ENCODE results near the gene KCNJ14.

KCNJ14 gene

DNA sequence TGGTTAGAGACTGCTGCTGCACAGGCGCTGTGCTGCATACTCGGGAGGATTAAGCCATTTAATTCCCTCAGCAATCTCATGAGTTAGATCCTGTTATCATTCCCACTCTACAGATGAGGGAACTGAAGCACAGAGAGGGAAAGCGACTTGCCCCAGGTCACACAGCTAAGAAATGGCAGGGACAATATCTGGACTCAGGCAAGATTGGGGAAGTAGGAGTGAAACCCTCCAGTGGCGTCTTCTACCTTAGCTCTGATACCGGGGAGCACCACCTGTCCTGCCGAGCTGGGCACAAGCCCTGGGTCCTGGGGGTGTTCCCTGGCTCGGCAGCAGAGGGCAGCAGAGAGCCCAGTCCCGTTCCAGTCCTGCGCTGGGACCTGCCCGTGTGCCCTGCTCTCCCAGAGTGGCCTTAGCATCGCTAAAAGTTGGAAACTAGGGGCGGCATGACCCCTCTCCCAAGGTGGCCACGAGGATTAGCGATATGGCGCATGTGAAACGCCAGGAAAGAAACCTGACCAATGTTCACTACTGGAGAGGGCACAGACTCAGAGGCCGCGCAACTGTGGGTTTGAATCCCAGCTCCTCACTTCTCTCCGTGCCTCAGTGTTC lies 34.3 kb downstream of the KCNJ14 start:
- DNase-seq, result peak; percentile 80

DNA sequence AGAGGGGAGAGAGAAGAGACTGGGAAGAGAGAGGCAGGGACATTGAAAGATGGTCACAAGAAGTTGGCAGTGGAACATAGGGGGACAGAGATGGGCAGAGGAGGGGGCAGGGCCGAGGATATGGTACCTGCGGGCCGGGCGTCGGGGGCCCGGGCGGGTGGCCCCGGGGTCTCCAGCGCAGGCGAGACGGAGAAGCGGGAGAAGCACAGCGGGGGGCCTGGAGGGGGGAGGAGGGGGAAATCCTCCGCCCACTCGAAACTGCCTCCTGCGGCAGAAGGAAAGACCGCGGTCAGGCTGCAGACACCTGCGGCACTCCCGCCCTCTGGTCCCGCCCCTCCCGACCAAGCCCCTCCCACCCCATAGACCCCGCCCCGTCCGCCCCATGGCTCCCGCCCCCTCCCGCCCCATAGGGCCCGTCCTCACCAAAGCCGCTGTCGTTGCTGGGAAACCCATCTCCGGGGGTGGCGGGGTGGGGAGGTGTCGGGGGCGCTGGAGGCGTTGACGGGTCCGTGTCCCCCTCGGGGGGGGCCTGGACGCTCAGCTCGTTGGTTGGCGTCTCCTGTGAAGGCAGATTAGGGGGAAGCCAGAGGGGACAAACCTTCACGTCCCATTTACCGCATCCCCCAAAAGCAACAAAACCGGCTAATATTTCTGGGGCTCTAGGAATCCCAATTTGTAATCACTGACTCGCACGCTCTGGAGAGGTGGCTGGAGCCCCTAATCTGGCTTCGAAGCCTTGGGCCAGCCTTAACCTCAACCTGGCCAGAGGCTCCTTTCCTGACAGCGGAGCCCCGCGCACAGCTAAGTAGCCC lies 35.8 kb downstream of the KCNJ14 start:
- no peak for DNase-seq

DNA sequence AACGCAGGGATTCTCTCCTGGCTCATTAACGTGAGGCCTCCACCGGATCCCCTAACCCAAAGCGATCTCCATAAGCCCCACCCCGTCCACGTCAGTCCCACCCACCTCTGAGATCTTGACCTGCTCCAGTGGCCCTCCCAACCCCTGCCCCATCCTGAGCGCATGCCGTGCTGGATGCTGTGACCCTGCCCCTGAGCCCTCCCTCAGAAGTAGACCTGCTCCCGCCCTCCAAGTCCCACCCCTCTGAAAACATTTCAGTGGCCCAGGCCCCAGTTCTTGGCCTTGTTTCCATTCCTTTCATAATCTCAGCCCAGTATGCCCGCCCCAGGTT lies 36.4 kb downstream of the KCNJ14 start:
- no peak for DNase-seq

DNA sequence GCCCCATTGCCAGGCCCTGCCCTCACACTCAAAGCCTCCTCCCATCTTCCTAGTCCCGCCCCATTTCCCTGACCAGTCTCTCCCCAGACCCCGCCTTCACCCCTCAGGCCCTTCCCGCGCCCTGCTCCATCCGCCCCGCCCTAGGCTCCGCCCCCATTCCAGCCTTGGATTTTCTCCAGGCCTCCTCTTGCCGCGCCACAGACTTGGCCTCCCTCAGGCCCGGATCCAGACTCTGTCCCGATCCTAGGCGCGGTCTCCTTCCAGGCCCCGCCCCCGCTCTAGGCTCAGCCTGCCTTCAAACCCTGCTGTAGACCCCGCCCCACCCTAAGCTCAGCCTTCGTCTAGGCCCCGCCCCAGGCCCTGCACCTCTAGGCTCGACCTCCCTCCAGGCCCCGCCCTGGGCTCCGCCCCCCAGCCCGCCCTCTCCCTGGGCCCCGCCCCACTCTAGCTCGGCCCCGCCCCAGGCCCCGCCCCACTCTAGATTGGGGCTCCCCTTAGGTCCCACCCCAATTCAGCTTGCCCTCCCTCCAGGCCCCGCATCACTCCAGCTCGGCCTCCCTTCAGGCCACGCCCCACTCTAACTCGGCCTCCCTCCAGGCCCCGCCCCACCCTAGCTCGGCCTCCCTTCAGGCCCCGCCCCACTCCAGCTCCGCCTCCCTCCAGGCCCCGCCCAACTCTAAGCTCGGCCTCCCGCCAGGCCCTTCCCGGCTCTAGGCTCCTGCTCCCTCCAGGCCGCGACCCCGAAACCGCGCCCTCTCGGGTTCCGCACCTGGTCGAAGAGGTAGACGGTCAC lies 37.7 kb downstream of the KCNJ14 start:
- peak; percentile 77 for DNase-seq

DNA sequence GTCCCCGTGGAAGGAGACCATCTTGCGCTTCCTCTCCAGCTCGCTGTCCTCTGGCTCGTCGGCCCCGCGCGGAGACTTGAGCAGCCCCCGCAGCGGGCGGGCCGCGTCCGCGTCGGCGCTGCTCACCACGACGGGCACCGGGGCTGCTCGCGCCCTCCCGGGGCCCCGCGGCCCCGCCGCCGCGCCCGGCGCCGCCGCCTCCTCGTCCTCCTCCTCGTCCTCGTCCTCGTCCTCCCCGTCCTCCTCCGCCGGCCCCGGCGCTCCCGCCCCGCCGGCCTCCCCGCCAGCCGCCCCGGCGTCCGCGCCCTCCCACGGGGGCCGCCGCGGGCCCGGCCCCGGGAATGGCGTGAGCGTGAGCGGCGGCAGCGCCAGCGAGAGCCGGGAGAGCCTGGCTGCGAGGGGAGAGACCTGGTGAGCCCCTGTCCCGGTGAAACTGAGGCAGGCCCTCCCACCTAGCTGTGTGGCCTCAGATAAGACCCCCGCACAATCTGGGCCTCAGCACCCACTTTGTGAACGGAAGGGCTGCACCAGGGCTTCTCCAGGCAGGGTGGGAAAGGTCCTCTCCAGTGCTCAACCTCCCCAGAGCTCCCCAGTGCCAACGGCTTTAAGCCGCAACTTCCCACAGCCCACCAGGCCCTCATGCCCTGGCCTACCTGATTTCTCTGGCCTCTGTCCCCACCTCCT lies 38.5 kb downstream of the KCNJ14 start:
- peak; percentile 78 for DNase-seq

DNA sequence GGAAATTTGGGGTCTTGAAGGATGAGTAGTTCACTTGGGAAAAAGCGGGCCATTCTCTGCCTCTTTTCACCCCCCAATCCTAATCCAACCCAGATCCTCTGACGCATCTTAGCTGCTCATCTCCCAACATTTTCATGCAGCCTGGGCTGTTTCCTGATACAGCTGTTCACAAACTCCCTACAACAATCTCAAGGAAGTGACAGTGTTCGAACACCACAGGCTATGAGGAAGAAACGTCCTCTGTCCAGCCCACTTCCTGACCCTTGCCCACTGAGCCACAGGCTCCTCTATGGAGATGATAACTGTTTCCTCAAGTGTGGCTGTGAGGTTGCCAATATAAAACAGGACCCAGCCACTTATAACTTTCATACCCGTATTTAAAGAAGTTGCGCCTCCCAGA lies 40.0 kb downstream of the KCNJ14 start:
- DNase-seq, result no peak

DNA sequence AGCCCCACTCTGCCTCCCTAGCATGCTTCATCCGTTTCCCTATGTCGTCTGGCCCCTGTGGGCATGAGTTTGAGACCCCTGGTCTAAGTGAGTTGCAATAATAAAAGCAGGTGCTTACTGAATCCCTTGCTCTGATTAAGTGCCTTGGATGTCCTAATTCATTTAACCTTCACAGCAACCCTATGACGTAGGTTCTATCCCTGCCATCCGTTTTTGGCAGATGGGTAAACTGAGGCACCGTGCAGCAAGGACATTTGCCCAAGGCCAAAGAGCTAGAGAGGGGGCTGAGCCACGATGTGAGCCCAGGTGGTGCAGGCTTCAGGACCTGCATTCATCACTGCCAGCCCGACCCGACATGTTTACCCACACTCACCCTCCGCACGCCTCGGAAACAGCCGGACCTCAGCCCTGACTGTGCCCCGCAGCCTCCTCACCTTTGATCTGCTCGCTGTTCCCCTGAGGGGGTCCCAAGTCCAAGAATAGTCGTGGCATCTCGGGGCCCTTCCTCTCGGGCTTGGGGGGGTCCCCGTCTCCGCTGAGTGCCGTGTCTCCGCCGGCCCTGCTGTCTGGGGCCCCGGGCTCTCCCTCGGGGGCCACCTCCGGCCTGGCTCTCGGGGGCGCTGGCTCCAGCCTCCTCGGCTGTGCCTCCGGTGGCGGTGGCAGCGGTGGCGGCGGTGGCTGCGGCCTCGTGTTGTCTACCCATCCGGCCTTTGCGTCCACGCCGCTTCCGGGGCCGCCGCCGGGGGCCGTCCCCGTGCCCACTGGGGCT lies 41.8 kb downstream of the KCNJ14 start:
- no peak for DNase-seq

DNA sequence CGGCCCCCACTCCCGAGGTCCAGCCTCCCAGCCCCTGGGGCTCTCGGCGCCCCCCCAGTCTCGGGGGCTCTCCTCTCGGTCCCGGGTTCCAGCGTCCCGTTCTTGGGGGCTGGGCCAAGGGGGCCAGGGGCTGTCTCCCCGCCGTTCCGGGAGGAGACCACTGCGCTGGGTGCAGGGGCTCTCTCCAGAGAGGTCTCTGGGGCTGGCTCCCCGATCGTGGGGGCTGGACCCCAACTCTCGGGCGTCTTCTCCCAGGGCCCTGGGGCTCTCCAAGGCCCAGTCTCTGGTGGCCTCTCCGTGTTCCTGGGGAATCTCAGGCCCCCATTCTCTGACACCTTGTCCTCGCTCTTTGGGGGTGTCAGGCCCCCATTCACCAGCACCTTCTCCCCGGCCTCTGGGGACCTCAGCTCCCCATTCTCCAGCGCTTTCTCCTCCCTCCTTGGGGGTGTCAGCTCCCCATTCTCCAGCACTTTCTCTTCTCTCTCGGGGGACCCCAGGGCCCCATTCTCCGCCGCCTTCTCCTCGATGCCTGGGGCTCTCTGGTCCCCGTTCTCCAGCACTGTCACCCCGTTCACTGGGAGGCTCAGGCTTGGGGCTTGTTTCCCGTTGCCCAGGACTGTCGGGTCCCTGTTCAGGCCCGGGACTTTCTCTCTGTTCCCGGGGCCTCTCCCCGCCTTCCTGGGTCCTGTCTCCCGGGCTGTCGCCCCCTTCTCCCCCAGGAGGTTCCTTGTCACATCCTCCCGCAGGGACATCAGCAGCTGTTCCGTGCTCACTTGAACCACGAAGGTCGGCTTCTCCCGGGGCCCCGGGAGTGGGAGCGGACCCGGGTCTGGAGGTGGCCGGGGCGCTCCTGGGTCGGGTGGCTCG lies 42.6 kb downstream of the KCNJ14 start:
- no peak for DNase-seq

DNA sequence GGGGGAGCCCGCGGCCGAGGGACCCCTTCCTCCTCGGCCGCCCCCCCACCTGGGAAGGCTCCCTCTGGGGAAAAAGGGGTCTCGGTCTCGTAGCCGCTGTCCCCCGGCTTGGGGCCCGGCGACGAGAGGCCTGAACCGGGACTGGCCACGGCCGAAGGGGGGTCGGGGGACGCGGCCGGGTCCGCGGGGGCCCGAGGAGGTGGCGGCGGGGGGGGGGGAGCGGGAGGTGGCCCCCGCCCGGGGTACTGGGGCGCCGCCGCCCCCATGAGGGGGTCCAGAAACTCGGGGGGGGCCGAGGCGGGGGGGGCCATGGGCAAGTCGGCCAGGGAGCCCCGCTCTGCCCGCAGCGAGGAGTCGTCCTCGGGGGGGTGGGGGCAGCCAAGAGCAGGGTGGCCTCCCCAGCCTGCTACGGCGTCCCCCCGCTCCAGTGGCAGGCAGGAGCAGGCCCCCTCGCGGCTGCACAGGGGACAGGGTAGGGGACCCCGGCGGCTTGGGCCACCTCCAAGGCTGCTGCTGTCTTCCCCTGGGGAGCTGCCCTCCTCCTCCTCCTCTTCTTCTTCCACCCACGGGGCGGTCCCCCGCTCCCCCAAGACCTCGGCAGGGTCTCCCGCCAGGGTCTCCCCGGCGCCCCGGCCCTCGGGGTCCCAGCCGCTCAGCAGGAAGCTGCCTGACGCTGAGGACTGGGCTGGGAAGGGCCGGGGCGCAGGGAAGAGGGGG lies 43.4 kb downstream of the KCNJ14 start:
- DNase-seq, result no peak

DNA sequence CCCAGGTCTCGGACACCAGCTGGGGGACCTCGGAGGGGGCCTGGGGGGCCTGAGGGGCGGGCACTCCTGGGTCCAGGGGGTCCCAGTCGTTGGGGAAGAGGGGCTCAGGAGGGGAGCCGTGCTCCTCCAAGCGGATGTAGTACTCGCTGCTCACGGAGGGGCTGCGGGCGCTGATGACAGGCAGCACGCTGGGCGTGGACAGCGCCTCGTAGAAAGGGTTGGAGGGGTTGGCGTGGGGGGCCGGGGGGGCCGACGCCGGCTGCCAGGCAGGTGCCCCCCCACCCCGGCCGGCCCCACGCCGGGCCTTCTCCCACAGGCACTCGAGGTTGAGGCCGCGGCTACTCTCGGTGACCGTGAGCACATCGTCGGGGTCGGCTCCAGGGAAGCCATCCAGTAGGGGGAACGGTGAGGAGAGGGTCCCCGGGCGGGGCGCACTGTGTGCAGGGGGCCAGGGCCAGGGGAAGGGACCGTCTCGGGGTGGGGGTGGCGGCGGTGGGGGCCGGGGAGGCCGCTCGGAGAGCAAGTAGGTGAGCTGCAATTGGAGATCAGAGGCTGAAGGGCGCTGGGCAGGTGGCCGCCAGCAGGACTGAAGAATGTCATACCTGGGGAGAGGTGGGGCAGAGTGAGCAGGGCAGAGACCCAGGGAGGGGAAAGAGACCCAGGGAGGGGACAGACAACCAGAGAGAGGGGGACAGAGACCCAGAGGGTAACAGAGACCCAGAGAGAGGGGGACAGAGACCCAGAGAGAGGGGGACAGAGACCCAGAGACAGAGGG lies 44.1 kb downstream of the KCNJ14 start:
- DNase-seq, result no peak

DNA sequence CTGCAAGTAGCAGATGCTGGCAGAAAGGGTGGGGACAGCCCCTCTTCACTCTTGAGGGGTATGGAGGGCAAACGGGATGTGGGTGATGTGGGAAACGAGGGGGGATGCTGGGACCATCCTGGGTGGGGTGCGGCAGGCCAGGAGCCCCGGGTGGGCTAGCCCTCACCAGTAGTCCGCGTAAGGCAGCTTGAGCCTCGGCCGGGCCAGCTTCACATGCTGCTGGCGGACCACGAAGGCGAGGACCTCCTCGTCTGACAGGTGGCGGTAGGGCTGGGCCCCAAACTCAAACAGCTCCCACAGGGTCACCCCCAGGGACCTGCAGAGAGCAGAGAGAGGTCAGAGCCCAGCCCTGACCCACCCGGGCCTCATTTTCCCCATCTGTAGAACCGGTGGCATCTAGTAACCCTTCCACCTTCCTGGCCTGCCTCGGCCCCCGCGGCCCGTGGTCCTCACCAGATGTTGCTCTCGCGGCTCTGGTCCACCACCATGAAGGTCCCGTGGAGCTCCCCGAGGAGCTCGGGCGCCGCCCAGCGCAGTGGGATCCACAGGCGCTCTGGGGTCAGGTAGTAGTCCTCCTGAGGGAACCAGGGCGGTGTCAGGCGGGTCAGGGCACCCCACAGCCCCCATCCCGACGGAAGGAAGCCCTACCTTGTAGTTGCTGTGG lies 45.6 kb downstream of the KCNJ14 start:
- no peak for DNase-seq

DNA sequence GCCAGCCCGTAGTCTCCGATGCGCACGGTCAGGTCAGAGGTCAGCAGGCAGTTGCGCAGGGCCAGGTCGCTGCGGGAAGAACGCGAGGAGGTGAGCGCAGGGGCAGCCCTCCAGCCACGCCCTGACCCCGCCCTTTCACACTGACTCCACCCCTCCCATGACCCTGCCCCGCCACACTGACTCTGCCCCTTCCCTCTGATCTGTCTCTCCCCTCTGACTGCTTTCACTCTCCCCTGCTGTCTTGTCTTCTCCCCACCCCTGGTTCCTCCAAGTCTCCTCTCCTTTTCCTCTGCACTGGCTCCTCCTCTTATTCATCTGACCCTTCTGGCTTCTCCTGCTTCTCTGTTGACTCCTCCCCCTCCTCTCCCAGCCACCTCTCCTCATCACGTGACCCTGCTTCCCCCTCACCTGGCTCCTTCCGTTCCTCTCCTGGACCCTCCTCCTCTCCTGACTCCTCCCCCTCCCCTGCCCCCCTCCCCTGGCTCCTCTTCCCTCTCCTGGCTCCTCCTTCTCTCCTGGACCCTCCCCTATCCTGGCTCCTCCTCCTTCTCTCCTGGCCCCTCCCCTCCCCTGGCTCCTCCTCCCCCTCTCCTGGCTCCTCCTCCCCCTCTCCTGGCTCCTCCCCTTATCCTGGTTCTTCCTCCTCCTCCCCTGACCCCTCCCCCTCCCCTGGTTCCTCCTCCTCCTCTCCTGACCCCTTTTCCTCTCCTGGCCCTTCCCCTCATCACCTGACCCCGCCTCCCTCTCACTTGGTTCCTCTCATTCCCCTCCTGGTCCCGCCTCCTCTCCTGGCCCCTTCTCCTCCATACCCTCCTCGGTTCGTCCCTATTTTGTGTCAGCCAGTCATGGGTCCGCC lies 46.3 kb downstream of the KCNJ14 start:
- DNase-seq, result no peak

DNA sequence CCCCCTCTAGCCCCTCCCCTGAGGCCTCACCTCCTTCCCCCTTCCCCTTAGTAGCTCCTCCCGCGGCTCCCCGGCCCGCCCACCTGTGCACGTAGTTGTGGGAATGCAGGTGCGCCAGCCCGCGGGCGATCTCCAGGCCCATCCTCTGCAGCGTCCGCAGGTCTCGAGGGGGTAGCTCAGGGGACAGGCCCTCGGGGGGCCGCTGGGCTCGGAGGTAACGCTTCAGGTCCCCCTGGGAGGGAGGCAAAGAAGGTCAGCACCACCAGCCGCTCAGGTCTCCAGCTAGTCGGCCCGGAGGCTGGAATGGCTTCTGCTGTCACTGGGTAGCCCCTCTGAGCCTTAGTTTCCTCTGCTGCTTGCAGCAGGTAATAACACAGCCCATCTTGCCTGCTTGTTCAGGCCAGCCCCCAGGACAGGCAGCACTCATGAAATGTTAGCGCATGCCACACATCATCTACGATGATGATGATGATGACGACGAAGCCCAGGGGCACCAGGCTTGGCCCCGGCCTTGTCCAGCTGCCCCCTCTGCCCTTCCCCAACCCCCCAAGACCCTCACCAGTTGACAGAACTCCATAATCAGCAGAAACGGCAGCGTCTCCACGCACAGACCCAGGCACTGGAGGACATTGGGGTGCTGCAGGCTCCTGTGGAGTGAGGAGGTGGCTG lies 47.1 kb downstream of the KCNJ14 start:
- DNase-seq, result no peak

DNA sequence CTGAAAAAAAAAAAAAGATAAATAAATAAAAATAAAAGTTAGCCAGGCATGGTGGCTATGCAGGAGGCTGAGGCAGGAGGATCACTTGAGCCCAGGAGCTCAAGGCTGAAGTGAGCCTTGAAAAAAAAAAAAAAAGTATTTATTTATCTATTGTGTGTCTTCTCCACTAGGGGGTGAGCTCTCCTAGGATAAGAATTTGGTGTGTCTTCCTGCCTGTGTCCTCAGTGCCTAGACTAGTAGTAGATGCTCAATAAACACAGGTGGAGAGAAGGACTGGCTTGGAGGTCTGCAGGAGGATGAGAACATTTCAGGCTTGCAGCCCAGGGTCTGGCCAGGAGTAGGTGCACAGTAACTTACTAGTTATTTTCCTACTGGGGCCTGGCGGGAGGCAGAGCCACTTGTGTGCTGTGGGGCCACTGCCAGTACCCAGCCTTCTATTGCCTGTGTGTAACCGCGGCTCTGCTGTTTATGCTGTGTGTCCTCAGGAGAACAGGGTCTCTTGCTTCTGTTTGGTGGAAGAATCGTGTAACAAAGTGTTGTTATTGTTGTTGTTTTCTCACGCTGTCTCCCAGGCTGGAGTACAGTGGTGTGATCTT lies 50.9 kb downstream of the KCNJ14 start:
- no peak for DNase-seq

DNA sequence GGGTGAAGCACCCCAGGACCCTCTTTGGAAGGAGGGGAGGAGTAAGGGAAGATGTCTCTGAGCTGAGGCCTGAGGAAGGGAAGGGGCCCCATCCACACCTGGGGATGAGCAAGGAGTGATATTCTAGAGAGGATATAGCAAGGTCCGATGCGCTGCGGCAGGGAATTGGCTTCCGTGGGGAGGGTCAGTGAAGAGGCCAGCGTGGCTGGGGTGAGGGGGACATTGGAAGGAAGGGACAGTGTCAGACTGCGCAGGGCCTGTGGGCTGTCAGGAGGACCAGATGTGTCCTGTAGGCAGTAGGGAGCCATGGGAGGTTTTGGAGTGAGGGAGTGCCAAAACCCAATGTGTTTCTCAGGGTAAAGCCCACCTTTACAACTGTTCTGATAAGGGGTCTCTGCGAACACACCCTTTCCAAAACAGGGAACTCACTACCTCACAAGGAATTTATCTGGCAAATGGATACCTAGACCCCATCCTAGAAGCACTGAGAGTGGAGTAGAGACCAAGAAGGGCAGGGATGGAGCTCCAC lies 52.6 kb downstream of the KCNJ14 start:
- no peak for DNase-seq

DNA sequence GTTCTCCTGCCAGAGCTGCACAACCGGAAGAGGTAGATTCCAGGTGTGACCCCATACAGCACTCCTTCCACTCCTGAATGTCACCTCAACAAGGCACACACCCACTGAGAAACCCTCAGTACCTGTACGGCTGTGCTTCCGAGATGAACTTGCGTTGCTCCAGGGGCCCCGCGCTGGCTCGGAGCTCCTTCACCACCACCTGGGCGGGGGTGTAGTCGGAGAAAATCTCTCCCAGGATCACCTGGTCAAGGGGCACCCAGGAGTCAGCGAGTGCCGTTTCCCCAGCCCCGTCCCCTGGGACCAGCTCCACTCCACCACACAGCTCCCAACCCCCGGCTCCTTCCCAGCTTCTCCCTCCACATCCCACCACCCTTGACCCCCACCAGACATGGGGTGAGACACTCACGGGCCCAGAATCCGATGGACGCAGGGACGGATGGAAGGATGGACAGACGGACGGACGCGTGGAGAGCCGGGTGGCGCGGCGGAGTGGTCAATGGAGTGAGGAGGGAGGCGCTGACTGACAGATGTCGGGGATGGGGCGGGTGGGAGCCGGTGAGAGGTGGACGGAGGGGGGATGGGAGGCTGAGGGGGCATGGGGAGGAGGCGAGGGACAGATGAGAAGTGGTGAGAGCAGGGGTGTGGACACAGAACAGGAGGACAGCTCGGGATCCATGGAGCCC lies 53.5 kb downstream of the KCNJ14 start:
- no peak for DNase-seq

All from retina (tissue), 1 donor.